ENCODE measurements around the gene IL2RG. TPM values are rescaled to one million over a fixed set of nuclear protein-coding genes. Genes with fewer than 3 reads are reported as not detected.

Gene IL2RG
- total RNA-seq, 1 experiment from 2014 or later, result not detected

GRCh38 chrX:71060127-71060526 lies 51.2 kb downstream of the IL2RG start:
- ChIA-PET POLR2A (ENCODE audit: unreplicated experiment) (no interaction called here), CTCF (no interaction called here)
- H3K36me3 ChIP-seq (ENCODE audit: low read depth, low read length), result no peaks in the 10 kb centered on the region; the same call in 1 of the 2 replicates
- no peak overlapping the region for H3K4me2 ChIP-seq (ENCODE audit: low read length)
- no peaks in the 10 kb centered on the region for H3K27me3 ChIP-seq (ENCODE audit: low read length)
- no peaks in the 10 kb centered on the region for H3F3A ChIP-seq (ENCODE audit: low read length, unreplicated experiment)
- intact Hi-C loops (cut with micrococcal nuclease), result no loop called here
- H3K4me3 ChIP-seq (ENCODE audit: low read length), result no peak overlapping the region
- no peak overlapping the region for H2AFZ ChIP-seq (ENCODE audit: low read length)
- 0 out of 2 replicates have a peak, but pooled peaks cover 11% of the 10 kb centered on the region for H3K4me1 ChIP-seq (ENCODE audit: insufficient read depth, low read length)
- H3K27ac ChIP-seq (ENCODE audit: low read length), result no peak overlapping the region
- BruUV-seq (replicated peaks), result no TSS peak
- TF ChIP-seq EZH2phosphoT487 (IDR thresholded peaks at IDR 0.05; ENCODE audit: borderline replicate concordance, low read length), result no peak
- no peak for TF ChIP-seq EZH2 (IDR thresholded peaks at IDR 0.05; ENCODE audit: low read length, unreplicated experiment)
- no peak for TF ChIP-seq CTCF (conservative IDR thresholded peaks at IDR 0.05; ENCODE audit: low read depth, low read length)
- H3K9me2 ChIP-seq (replicated peaks; ENCODE audit: low read length), result no peaks in the 10 kb centered on the region
- no peak overlapping the region for H3K9ac ChIP-seq (ENCODE audit: low read length)
- peaks cover 12% of the 10 kb centered on the region for H3K79me2 ChIP-seq (ENCODE audit: low read length)
- H3K9me3 ChIP-seq (ENCODE audit: low read length), result no peaks in the 10 kb centered on the region
- H4K20me1 ChIP-seq (ENCODE audit: low read length), result no peaks in the 10 kb centered on the region
- DNase-seq (no peak), ATAC-seq (no peak)

GRCh38 chrX:71057848-71058530 lies 53.4 kb downstream of the IL2RG start:
- Histone ChIP-seq H3K4me1 (ENCODE audit: insufficient read depth, low read length) (0 out of 2 replicates have a peak, but pooled peaks cover 11% of the 10 kb centered on the region), H3K4me2 (ENCODE audit: low read length) (no peak overlapping the region), H3K79me2 (ENCODE audit: low read length) (no peaks in the 10 kb centered on the region), H3K36me3 (ENCODE audit: low read depth, low read length) (no peaks in the 10 kb centered on the region; the same call in 1 of the 2 replicates), H3K9ac (ENCODE audit: low read length) (no peak overlapping the region), H3K4me3 (ENCODE audit: low read length) (no peak overlapping the region), H3K27me3 (ENCODE audit: low read length) (no peaks in the 10 kb centered on the region), H3F3A (ENCODE audit: low read length, unreplicated experiment) (no peaks in the 10 kb centered on the region), H3K27ac (ENCODE audit: low read length) (no peak overlapping the region), H4K20me1 (ENCODE audit: low read length) (no peaks in the 10 kb centered on the region), H2AFZ (ENCODE audit: low read length) (no peak overlapping the region), H3K9me2 (replicated peaks; ENCODE audit: low read length) (no peaks in the 10 kb centered on the region), H3K9me3 (ENCODE audit: low read length) (no peaks in the 10 kb centered on the region)
- ATAC-seq (no peak), DNase-seq (no peak)
- no TSS peak for BruUV-seq (replicated peaks)
- TF ChIP-seq EZH2 (IDR thresholded peaks at IDR 0.05; ENCODE audit: low read length, unreplicated experiment) (no peak), CTCF (conservative IDR thresholded peaks at IDR 0.05; ENCODE audit: low read depth, low read length) (no peak), EZH2phosphoT487 (IDR thresholded peaks at IDR 0.05; ENCODE audit: borderline replicate concordance, low read length) (no peak)
- intact Hi-C loops (cut with micrococcal nuclease), result no loop called here
- POLR2A ChIA-PET (ENCODE audit: unreplicated experiment), result no interaction called here
- CTCF ChIA-PET, result no interaction called here

Other genes with a start within 250 kb of the IL2RG start
- not detected in 2 replicates for gene TEX11, start 202.9 kb downstream of the IL2RG start, total RNA-seq (2014; rRNA removed)
- not detected in 2 replicates for gene SLC7A3, start 180.5 kb downstream of the IL2RG start, total RNA-seq (2014; rRNA removed)
- gene SNX12, start 43.2 kb downstream of the IL2RG start, total RNA-seq (2014; rRNA removed), result 43.9 and 48.4 TPM in 2 replicates
- 5.1 and 5.6 TPM in 2 replicates for gene FOXO4, start 15.7 kb downstream of the IL2RG start, total RNA-seq (2014; rRNA removed)
- gene CXorf65, start 4.8 kb downstream of the IL2RG start, total RNA-seq (2014; rRNA removed), result not detected in 2 replicates
- 28.1 and 45.8 TPM in 2 replicates for gene MED12, start 7.0 kb upstream of the IL2RG start, total RNA-seq (2014; rRNA removed)
- 0.23 and 0.29 TPM in 2 replicates for gene NLGN3, start 33.3 kb upstream of the IL2RG start, total RNA-seq (2014; rRNA removed)
- gene GJB1, start 111.6 kb upstream of the IL2RG start, total RNA-seq (2014; rRNA removed), result not detected in 2 replicates
- gene ZMYM3, start 142.6 kb upstream of the IL2RG start, total RNA-seq (2014; rRNA removed), result 23.5 and 25.2 TPM in 2 replicates
- 514 and 631 TPM in 2 replicates for gene NONO, start 172.1 kb upstream of the IL2RG start, total RNA-seq (2014; rRNA removed)
- gene ITGB1BP2, start 190.2 kb upstream of the IL2RG start, total RNA-seq (2014; rRNA removed), result 0.75 and 1.7 TPM in 2 replicates